Right lobe of liver (tissue), 4 donors: Measurements from ENCODE around the gene COL4A3.

Experiments
- POLR2A ChIP-seq: fragments of 450-650 bp; IDR thresholded peaks from one replicate; pipeline ENCODE4 v1.6.1; 2017; ENCODE audit warnings: antibody characterized with exemption, mild to moderate bottlenecking
- TF ChIP-seq, protein P1 (sequence below), 4 donors: fragments of 200-600 bp in 3 of 4; fragments of 450-650 bp in 1 of 4; IDR thresholded peaks; one replicate each; pipeline versions ENCODE4 v1.5.1 to v1.8.0; 2016 to 2022; ENCODE audit warnings: antibody characterized with exemption in 4 of 4, mild to moderate bottlenecking in 2 of 4
- donor health status: DM: no; HTN: no; CAD: no.
- donor health status: DM: no; HTN: no; CAD: no.
- donor health status: DM: no; HTN: yes; CAD: no.

GRCh38 chr2:227219312-227220105 is 55.1 kb downstream of the COL4A3 start:
- TF ChIP-seq, protein P1, sequence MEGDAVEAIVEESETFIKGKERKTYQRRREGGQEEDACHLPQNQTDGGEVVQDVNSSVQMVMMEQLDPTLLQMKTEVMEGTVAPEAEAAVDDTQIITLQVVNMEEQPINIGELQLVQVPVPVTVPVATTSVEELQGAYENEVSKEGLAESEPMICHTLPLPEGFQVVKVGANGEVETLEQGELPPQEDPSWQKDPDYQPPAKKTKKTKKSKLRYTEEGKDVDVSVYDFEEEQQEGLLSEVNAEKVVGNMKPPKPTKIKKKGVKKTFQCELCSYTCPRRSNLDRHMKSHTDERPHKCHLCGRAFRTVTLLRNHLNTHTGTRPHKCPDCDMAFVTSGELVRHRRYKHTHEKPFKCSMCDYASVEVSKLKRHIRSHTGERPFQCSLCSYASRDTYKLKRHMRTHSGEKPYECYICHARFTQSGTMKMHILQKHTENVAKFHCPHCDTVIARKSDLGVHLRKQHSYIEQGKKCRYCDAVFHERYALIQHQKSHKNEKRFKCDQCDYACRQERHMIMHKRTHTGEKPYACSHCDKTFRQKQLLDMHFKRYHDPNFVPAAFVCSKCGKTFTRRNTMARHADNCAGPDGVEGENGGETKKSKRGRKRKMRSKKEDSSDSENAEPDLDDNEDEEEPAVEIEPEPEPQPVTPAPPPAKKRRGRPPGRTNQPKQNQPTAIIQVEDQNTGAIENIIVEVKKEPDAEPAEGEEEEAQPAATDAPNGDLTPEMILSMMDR (IDR thresholded peaks at IDR 0.05) = no peak
- no peak for TF ChIP-seq POLR2A
